AG10803 (cell line): Measurements from ENCODE around the gene PRLH.

ENCODE experiments used
- DNase-seq: peaks from one replicate; pipeline ENCODE4 v3.0.0; 2010; ENCODE audit warnings: low read depth
- H3K4me3 ChIP-seq: 2 replicates; pipeline ENCODE4 v1.5.1; 2011; ENCODE audit warnings: mild to moderate bottlenecking, low read length, control low read depth
- TF ChIP-seq, protein P1 (sequence below): conservative IDR thresholded peaks from 2 replicates; pipeline ENCODE4 v1.5.1; 2011; ENCODE audit warnings: mild to moderate bottlenecking, low read length, control low read depth, inconsistent platforms

The PRLH gene, protein sequence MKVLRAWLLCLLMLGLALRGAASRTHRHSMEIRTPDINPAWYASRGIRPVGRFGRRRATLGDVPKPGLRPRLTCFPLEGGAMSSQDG

DNA sequence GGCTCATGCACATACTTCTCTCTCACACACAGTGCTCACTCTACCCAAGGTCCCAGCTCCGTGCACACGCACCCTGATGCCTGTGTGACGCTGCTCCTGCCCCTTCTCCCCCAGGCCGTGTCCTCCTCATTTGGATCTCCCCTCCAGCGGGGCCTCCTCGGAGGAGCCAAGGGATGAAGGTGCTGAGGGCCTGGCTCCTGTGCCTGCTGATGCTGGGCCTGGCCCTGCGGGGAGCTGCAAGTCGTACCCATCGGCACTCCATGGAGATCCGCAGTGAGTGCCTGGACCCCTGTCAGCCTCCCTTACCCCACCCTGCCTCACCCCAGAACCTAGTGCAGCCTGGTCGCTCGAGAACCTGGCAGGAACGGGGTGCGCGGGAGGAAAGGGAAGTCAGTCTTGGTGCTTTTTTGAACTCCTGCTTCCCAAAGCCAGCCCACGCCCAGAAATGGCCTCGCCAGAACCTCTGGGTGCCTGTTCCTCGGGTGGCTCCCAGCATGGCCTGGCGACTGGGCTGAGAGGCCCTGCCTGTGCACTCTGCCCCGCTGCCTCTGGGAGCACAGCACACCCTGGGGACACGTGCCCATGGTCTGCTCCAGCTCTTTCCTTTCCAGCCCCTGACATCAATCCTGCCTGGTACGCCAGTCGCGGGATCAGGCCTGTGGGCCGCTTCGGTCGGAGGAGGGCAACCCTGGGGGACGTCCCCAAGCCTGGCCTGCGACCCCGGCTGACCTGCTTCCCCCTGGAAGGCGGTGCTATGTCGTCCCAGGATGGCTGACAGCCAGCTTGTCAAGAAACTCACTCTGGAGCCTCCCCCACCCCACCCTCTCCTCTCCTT lies at the start of gene PRLH:
TSS of gene PRLH (plus strand) at position 174 of the 835 bp plus-strand sequence. CDS start at position 174, 0 bp downstream.
- DNase-seq = no peak
- TF ChIP-seq, protein P1, sequence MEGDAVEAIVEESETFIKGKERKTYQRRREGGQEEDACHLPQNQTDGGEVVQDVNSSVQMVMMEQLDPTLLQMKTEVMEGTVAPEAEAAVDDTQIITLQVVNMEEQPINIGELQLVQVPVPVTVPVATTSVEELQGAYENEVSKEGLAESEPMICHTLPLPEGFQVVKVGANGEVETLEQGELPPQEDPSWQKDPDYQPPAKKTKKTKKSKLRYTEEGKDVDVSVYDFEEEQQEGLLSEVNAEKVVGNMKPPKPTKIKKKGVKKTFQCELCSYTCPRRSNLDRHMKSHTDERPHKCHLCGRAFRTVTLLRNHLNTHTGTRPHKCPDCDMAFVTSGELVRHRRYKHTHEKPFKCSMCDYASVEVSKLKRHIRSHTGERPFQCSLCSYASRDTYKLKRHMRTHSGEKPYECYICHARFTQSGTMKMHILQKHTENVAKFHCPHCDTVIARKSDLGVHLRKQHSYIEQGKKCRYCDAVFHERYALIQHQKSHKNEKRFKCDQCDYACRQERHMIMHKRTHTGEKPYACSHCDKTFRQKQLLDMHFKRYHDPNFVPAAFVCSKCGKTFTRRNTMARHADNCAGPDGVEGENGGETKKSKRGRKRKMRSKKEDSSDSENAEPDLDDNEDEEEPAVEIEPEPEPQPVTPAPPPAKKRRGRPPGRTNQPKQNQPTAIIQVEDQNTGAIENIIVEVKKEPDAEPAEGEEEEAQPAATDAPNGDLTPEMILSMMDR = no peak
- no peak within 1 kb of the TSS for H3K4me3 ChIP-seq

DNA sequence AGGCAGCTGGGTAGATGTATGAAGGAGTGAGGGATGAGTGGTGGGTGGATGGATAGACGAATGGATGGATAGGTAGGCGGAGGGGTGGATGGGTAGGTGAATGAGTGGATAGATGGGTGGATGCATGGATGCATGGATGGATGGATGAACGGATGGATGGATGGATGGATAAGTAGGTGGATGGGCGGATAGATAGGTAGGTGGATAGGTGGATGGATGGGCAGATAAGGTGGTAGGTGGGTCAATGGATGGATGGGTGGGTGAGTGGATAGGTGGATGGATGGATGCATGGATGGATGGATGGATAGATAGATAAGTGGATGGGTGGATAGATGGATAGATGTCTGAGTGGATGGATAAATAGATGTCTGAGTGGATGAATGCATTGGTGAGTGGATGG lies 49.2 kb upstream of the PRLH start:
- DNase-seq = no peak
- TF ChIP-seq, protein P1 = no peak
- no peak overlapping the region for H3K4me3 ChIP-seq

DNA sequence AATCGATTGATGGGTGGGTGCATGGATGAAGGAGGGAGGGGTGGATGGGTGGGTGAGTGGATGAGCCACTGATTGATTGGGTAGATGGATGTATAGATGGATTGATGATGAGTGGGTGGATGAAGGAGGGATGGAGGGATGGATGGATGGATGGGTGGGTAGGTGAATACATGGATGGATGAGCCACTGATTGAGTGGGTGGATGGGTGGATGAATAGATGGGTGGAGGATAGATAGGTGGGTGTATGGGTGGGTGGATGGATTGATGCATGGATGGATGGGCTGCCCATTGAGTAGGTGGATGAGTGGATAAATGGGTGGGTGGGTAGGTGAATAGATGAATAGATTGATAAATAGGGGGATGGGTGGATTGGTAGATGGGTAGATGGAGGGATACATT lies 48.4 kb upstream of the PRLH start:
- H3K4me3 ChIP-seq = no peak overlapping the region
- DNase-seq = no peak
- TF ChIP-seq, protein P1 = no peak

DNA sequence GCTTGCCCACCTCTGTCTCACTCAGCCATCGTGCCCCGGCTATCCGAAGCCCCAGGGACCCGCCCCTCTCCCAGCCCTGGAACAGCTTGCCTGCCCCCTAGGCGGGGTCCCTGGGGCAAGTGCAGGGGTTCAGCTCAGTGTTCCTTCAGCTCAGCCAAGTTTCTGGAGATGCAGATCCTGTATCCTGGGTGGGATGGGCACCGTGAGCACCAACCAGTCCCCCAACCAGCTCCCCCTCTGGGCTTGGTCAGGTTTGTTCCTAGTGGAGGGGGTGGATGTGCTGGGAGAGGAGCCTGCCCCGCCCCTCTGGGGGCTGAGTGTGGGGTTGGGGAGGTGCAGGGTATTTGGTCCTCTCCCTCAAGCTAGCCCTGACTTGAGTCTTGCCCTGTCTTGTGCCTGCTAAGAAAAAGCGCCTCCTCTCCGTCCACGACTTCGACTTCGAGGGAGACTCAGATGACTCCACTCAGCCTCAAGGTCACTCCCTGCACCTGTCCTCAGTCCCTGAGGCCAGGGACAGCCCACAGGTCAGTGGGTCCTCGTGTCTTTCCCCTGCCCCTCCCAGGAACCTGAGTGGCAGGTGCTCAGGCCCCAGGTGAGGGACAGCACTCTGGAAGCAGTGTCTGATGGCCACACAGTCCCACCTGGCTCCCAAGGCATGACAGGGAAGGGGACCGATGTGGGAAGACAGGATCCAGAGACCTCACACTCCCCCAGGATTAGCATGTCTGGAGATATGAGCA lies 46.7 kb upstream of the PRLH start:
- no peak for DNase-seq
- TF ChIP-seq, protein P1 = no peak

DNA sequence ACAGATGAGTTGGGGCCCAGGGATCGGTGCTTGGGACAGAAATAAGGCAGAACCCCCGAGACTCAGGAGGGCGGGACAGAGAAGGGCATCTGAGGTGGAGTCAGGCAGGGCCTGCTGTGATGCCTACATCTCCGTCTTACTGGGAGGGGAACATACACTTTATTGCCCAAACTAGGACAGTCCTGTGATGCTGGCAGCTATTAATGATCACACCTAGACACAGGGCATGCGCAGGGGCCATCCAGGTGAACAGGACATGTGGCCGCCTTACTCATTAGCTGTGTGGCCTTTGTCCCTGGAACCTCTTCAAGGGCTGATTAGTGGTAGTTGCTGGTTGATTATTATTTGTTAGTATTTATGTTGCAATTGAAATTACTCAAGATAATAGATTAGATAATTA lies 46.1 kb upstream of the PRLH start:
- no peak for DNase-seq
- H3K4me3 ChIP-seq = no peak overlapping the region
- TF ChIP-seq, protein P1 = no peak

More for the DNA sequence above, 46.7 kb upstream of the PRLH start:
- H3K4me3 ChIP-seq = no peak overlapping the region

DNA sequence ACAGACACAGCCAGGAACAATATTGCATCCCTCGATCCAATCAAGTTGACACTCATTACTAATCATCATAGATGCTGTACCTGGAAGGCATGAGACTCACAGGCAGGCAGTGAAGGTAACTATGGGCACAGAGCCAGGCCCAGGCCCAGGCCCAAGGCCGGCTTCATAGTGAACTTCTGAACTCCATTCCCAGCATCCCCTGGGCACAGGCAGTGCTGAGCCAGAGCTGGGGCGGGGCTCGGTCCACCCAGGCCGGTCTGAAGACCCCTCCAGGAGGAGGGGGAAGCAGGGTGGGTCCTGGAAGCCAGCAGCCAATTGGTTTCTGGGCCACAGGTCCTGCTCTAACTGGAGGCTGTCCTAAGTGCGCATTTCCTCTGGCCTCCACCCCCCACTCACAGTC lies 41.7 kb upstream of the PRLH start:
- TF ChIP-seq, protein P1 = no peak
- DNase-seq = no peak
- H3K4me3 ChIP-seq = no peak overlapping the region
